ENCODE results near the gene CTIF.

The CTIF gene

DNA sequence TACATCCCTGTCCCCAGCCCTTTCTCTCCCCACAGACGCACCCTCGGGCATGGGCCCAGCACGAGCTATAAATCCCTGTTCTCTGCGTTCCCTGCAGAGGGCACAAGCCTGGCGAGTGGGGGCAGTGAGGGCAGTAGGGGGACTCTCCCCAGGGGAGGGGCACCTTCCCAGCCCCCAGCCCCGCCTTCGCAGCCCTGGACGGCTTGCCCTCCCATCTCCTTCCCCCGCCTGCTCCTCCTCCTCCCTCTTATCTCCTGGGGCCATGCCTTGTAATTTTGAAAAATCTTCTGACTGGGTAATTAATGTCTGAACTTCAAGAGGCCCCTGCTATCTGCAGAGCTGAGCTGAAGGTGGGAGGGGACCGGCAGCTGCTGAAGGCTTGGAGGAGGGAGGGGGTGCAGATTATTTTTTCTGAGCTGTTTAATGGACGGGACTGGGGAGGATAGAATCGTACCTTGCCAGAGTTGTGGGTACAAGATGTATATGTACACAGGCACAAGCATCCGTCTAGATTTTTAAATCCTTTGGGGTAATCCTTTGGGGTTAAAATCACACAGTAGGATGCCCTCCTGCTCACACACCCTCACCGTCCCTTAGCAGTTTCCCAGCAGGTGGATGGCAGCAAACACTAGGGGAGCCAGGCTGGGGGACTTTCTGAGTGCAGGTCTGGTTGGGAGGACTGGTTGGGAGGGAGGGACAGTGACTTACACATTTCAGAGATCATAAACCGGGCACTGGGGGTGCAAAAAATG is 290.0 kb downstream of the CTIF start:
- no peak for DNase-seq

GRCh38 chr18:48829443-48830149 is 290.8 kb downstream of the CTIF start:
- DNase-seq: no peak

GRCh38 chr18:48831113-48831759 is 292.4 kb downstream of the CTIF start:
- DNase-seq: no peak

- DNase-seq: no peak
Observed at GRCh38 chr18:48831802-48832201, 293.0 kb downstream of the CTIF start.

- DNase-seq: no peak
Observed at GRCh38 chr18:48832938-48833700, 294.3 kb downstream of the CTIF start.

DNA sequence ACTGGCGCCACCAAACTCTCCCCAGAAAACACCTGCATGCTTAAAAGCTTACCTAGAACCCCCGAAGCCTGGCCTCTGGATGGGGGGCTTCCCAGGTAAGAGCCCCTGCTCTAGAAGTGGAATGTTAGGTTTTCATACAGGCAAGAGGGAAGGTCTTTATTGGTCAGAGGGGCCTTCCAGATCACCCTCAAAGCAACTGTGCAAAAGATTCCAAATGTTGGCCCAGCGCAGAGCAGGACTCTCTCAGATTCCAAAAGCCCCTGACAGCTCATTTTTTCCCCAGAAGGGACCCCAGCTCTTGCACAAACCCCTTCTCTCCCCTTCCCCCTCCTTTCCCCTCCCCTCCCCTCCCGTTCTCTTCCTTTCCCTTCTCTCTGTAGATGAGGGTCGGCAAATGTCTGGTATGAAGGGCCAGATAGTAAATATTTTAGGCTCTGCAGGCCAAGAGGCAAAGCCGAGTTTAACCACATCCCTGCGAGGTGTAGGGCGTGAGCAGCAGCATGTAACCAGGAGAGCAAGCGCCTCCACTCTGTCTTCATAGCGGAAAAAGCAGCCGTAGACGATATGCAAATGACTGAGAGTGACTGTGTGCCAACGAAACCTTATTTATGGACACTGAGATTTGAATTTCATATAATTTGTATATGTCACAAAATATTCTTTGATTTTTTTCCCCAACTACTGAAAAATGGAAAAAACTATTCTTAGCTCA is 295.0 kb downstream of the CTIF start:
- no peak for DNase-seq

GRCh38 chr18:48834413-48835031 is 295.7 kb downstream of the CTIF start:
- no peak for DNase-seq

DNA sequence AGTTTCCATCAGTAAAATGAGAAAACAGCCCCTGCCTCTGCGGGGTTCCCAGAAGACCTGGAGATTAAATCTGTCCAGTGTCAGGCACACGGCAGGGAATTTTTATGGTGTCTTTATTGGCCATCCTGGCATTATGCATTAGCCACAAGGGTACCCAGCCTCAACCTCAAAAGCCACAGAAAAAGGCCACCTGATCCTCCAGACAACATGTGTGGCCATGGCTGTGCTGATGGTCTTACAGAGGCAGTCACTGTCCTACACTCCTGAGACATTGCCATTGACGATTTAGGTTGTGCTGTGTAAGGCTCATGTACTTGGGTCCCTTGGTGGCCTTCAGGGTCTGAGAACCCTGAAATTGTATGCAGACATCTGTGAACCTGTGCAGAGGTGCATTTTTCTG is 296.3 kb downstream of the CTIF start:
- DNase-seq: no peak

- no peak for DNase-seq
Observed at GRCh38 chr18:48835745-48836170, 296.9 kb downstream of the CTIF start.

DNA sequence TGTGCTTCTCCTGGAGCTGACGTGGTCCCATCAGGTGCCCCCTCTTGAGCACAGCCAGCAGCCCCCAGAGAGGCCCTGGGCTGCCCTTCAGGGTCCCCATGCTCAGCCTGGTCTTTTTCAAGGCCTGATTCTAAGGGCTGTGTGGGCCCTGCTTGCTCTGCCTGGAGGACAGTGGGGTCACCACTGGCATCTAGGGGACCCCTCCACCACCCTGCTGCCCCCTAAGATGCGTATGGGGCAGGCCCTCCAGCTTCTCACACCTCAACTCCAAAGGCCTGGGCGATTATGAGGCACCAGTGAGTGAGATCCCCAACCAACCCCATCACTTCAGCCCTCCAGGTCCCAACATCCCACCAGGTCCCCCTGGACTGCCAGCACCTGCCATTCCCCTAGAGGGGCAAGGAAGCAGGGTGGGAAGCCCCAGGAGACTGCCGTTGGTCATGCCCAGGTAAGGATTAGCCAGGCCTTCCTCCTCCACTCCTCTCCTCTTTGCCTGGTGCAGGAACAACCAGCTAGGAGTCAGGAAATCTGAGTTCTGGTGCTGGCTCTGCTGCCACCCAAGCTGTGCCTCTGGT is 297.5 kb downstream of the CTIF start:
- no peak for DNase-seq

- DNase-seq: no peak
Observed at GRCh38 chr18:48836806-48837615, 298.2 kb downstream of the CTIF start.

DNA sequence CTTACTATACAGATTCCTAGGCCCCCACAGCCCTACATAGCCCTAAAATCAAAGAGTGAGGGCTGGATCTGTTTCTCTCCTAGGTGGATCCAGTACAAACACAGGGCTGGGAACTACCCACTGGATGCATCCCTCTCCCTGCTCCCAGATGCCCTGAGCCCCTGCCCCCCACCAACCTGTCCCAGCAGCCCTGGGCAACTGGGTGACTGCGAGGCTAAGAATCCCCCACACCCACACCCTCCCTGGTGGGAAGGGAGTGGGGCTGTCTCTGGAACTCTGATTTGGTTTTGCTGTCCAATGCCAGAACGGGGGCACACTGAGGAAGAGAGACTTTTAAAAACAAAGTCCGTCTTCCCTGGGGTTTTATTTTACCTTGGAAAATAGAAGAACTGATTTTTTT is 298.8 kb downstream of the CTIF start:
- no peak for DNase-seq

DNA sequence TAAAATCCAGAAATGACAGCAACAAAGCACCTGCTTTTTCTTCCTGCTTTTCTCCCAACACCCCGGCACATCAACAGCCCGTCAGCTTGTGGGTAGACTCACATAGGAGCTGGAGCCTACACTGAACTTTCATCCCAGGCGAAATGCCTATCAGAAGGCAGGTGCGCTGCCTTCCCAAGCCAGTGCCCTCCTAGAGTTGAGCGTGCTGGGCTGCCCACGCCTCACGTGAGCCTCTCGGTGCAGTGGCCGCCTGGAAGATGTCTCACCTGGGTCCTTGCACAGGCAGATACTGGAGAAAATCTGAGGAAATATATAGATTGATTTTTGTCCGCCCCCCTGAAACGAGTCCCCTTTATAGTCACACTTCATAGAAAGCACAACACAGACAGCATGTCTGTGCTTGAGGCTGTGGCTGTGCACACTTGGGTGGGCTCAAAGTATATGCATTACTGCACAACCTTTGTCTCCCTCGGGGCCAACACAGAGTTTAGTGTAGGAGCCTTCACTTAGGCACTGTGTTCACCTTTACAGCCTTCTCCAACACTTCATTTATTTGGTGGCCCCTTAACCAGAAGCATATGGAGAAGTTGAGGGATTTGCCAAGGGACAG is 299.4 kb downstream of the CTIF start:
- DNase-seq: no peak

GRCh38 chr18:48838921-48839818 is 300.3 kb downstream of the CTIF start:
- no peak for DNase-seq

- no peak for DNase-seq
Observed at GRCh38 chr18:48839819-48840490, 301.1 kb downstream of the CTIF start.

DNA sequence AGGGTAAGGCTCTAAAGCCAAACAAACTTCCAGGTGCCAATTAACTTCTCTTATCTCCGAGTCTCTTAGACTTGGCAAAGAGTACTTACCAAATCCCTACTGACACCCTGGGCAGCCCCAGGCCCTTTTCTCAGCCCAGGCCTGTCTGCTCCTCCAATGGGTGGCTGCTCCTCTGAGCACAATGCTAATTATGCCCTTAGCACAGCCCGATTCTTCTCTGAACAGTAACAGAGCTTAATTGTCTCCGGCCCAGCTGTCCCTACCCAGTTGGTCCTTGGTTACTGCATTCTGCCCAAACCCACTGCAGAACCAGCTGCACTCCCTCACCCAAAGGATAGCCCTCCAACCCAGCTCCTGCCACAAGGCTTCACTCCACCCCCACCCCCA is 301.7 kb downstream of the CTIF start:
- no peak for DNase-seq

GRCh38 chr18:48841381-48842258 is 302.8 kb downstream of the CTIF start:
- no peak for DNase-seq

All from NCI-H1048 (cell line).